Measurements from ENCODE around the gene TYK2. TPM values are rescaled to one million over a fixed set of nuclear protein-coding genes. Genes with fewer than 3 reads are reported as not detected.
A peak's percentile ranks its signal among the peaks of the same experiment; 100 is the strongest.

The TYK2 gene
- total and polyA plus RNA-seq, 2 of the 13 experiments (the other 11 are each of a cell fraction or from before 2014, with no cell fraction given): 38.8 to 60.1 TPM

GRCh38 chr19:10404888-10405820 is 24.8 kb upstream of the TYK2 start:
- H3K4me3 ChIP-seq (replicated peaks in 1 of 3; ENCODE audit: insufficient read depth in 1 of 3, low read depth in 2 of 3, low read length in 3 of 3): peak overlapping the region; percentile 87 to 93 (median 90); a peak in 5 of 6 replicates
- BruUV-seq (replicated peaks): no TSS peak
- H3K9me3 ChIP-seq (ENCODE audit: low read length): no peaks in the 10 kb centered on the region
- WGBS (ENCODE audit: low lambda C conversion rate): 15% methylated on average over 16 of the region's 43 CpGs
- DNase-seq (ENCODE audit: low spot score) (no peak), ATAC-seq (no peak), FAIRE-seq (no peak)
- peaks cover 0 to 2% of the 10 kb centered on the region in 2 experiments; a peak in 1 of 5 replicates for H3K36me3 ChIP-seq (replicated peaks in 1 of 2; ENCODE audit: control insufficient read depth in 1 of 2, insufficient read depth in 2 of 2, low read length in 2 of 2)
- H2AFZ ChIP-seq (ENCODE audit: low read length): no peak overlapping the region
- H3K9ac ChIP-seq (ENCODE audit: insufficient read depth, low read depth, low read length): no peak overlapping the region
- peaks cover 17% of the 10 kb centered on the region for H3K4me1 ChIP-seq (ENCODE audit: insufficient read depth, low read length)
- intact Hi-C loops (cut with micrococcal nuclease; ENCODE audit: unreplicated experiment) (loop anchor here (1.0 kb wide), 1 partner anchor 19 kb away; no protein-coding TSS in a partner anchor), in situ Hi-C loops (cut with HindIII; ENCODE audit: extremely low pct_ligation_motif_present, low pct_unique_long_range_greater_than_20kb) (no loop called here)
- peaks cover 11% of the 10 kb centered on the region; the same call in 1 of the 2 replicates for H4K20me1 ChIP-seq (ENCODE audit: insufficient read depth, low read length)
- peak overlapping the region; percentile 100 for H3K4me2 ChIP-seq (ENCODE audit: low read depth, low read length)
- ChIA-PET CTCF (ENCODE audit: low intra/inter-chr PET ratio, low total read pairs) (interaction anchor here (1.3 to 4.0 kb wide), 4 partner anchors 12 to 167 kb away, joined by 3 to 40 read pairs (median 22); no protein-coding TSS in a partner anchor), POLR2A (interaction anchor here (0.9 to 2.4 kb wide), 2 partner anchors 11 to 49 kb away, joined by 3 to 12 read pairs; no protein-coding TSS in a partner anchor)
- H3K27ac ChIP-seq (ENCODE audit: extremely low read length, insufficient read depth, low read length): no peak overlapping the region
- H3K27me3 ChIP-seq (ENCODE audit: control insufficient read depth in 1 of 2, insufficient read depth in 2 of 2, low read length in 2 of 2): peaks cover 4 to 37% of the 10 kb centered on the region in 2 experiments; a peak in 4 of 5 replicates
- H3K79me2 ChIP-seq (ENCODE audit: insufficient read depth, low read length): peaks cover 31% of the 10 kb centered on the region
- no peak for TF ChIP-seq ZNF747 (CRISPR knock-in tag; IDR thresholded peaks at IDR 0.05; ENCODE audit: borderline replicate concordance)
- TF ChIP-seq MED8 (CRISPR knock-in tag; IDR thresholded peaks at IDR 0.05; ENCODE audit: insufficient replicate concordance): no peak
- no peak for TF ChIP-seq JUNB (CRISPR knock-in tag; IDR thresholded peaks at IDR 0.05; ENCODE audit: borderline replicate concordance)
- no peak for TF ChIP-seq KAT2B (IDR thresholded peaks at IDR 0.05; ENCODE audit: borderline replicate concordance, low read depth, low read length)
- TF ChIP-seq LBX2 (CRISPR knock-in tag; IDR thresholded peaks at IDR 0.05; ENCODE audit: borderline replicate concordance): no peak
- TF ChIP-seq ZNF12 (CRISPR knock-in tag; IDR thresholded peaks at IDR 0.05): no peak
- no peak for TF ChIP-seq LCORL (IDR thresholded peaks at IDR 0.05)
- no peak for TF ChIP-seq LCORL (CRISPR knock-in tag; IDR thresholded peaks at IDR 0.05)
- no peak for TF ChIP-seq NCOA5 (CRISPR knock-in tag; IDR thresholded peaks at IDR 0.05)
- no peak for TF ChIP-seq CCDC6 (CRISPR knock-in tag; IDR thresholded peaks at IDR 0.05)
- no peak for TF ChIP-seq NR3C1 (CRISPR knock-in tag; IDR thresholded peaks at IDR 0.05)
- no peak for TF ChIP-seq ZSCAN21 (CRISPR knock-in tag; IDR thresholded peaks at IDR 0.05; ENCODE audit: borderline replicate concordance)
- TF ChIP-seq ZNF691 (CRISPR knock-in tag; IDR thresholded peaks at IDR 0.05; ENCODE audit: borderline replicate concordance, low read depth): no peak
- no peak for TF ChIP-seq PAXIP1 (CRISPR knock-in tag; conservative IDR thresholded peaks at IDR 0.05)
- no peak for TF ChIP-seq ZNF670 (CRISPR knock-in tag; IDR thresholded peaks at IDR 0.05; ENCODE audit: borderline replicate concordance)
- no peak for TF ChIP-seq GABPB1 (CRISPR knock-in tag; IDR thresholded peaks at IDR 0.05)
- no peak for TF ChIP-seq HHEX (CRISPR knock-in tag; IDR thresholded peaks at IDR 0.05)
- no peak for TF ChIP-seq ZNF496 (CRISPR knock-in tag; IDR thresholded peaks at IDR 0.05; ENCODE audit: insufficient replicate concordance)
